Endothelial cell of umbilical vein (primary cell): Measurements from ENCODE around the gene MTFMT. TPM values are rescaled to one million over a fixed set of nuclear protein-coding genes. Genes with fewer than 3 reads are reported as not detected.

Experiments used
- BruUV-seq: library from RNA; stranded (reverse); fragments of 400-500 nt; replicated peaks from 2 replicates; lab custom pipeline; 2021; lab: Mats Ljungman, UMichigan
- CTCF ChIA-PET: fragments of 300-600, 350-600 bp; sonication (Branson Sonifier 250); formaldehyde crosslinking; loops from one replicate; lab custom pipeline; 2021; ENCODE audit warnings: antibody characterized with exemption, inconsistent platforms; lab: Charles Lee
- POLR2A ChIA-PET: fragments of 300-600, 350-600 bp; sonication (Branson Sonifier 250); formaldehyde crosslinking; loops from one replicate; lab custom pipeline; 2021; ENCODE audit warnings: antibody characterized with exemption, inconsistent platforms; lab: Charles Lee
- DNase-seq: peaks from one replicate; pipeline ENCODE4 v3.0.0-alpha.2; 2011; ENCODE audit warnings: low read depth, low spot score
- FAIRE-seq: peaks from 2 replicates; lab custom pipeline; 2011; peaks lifted over from hg19 to GRCh38; lab: Jason Lieb, UNC
- H2AFZ ChIP-seq: 2 replicates; pipeline ENCODE4 v1.6.0; 2012; ENCODE audit warnings: low read depth, low read length, control low read depth, inconsistent platforms
- H3K27ac ChIP-seq: 2 replicates; pipeline ENCODE4 v1.5.1; 2011; ENCODE audit warnings: low read depth, mild to moderate bottlenecking, control low read depth, low read length, moderate library complexity; ENCODE audit not compliant: insufficient read depth
- H3K27me3 ChIP-seq, 2 experiments: 2 replicates each; pipeline versions ENCODE4 v1.6.0 to v1.6.1; 2011; ENCODE audit warnings: low read length in 2 of 2, mixed read lengths in 1 of 2; ENCODE audit not compliant: control insufficient read depth in 2 of 2, insufficient read depth in 2 of 2
- H3K36me3 ChIP-seq, 2 experiments: 2 replicates in 1 of 2; 3 replicates in 1 of 2; pipeline ENCODE4 v1.5.1; 2011; ENCODE audit warnings: low read length in 2 of 2, mild to moderate bottlenecking in 1 of 2, moderate library complexity in 1 of 2; ENCODE audit not compliant: control insufficient read depth in 2 of 2, insufficient read depth in 2 of 2; ENCODE audit errors: extremely low read depth in 1 of 2
- H3K4me1 ChIP-seq: 3 replicates; pipeline ENCODE4 v1.5.1; 2011; ENCODE audit warnings: mild to moderate bottlenecking, low read length; ENCODE audit not compliant: control insufficient read depth, insufficient read depth; ENCODE audit errors: extremely low read depth
- H3K4me2 ChIP-seq: 2 replicates; pipeline ENCODE4 v1.6.1; 2011; ENCODE audit warnings: low read length, control low read depth, mixed read lengths; ENCODE audit not compliant: insufficient read depth
- H3K4me3 ChIP-seq, 3 experiments: fragments of 200-600 bp in 1 of 3; sonication (generic), shearing (Covaris generic) in 1 of 3; replicated peaks in 1 of 3; 2 replicates each; pipeline ENCODE4 v1.5.1; 2011 to 2016; ENCODE audit warnings: control low read depth in 3 of 3, low read length in 3 of 3, mild to moderate bottlenecking in 2 of 3, inconsistent platforms in 1 of 3, low read depth in 1 of 3, moderate library complexity in 1 of 3; ENCODE audit not compliant: insufficient read depth in 1 of 3
- H3K79me2 ChIP-seq: 2 replicates; pipeline ENCODE4 v1.6.0; 2012; ENCODE audit warnings: low read length, inconsistent platforms; ENCODE audit not compliant: control insufficient read depth, insufficient read depth
- H3K9ac ChIP-seq: replicated peaks from 2 replicates; pipeline ENCODE3; 2011; ENCODE audit warnings: low read length, control low read depth; ENCODE audit not compliant: insufficient read depth; ENCODE audit errors: extremely low read depth
- H3K9me1 ChIP-seq: replicated peaks from 3 replicates; pipeline ENCODE4 v1.6.0; 2011; ENCODE audit warnings: mild to moderate bottlenecking, low read length; ENCODE audit not compliant: control insufficient read depth, insufficient read depth; ENCODE audit errors: extremely low read depth
- H3K9me3 ChIP-seq: replicated peaks from 2 replicates; pipeline ENCODE4 v1.5.1; 2012; ENCODE audit warnings: low read length, inconsistent platforms; ENCODE audit not compliant: control insufficient read depth, insufficient read depth
- H4K20me1 ChIP-seq: replicated peaks from 2 replicates; pipeline ENCODE3; 2011; ENCODE audit warnings: mild to moderate bottlenecking, low read length; ENCODE audit not compliant: control insufficient read depth, insufficient read depth; ENCODE audit errors: extremely low read depth
- EZH2 ChIP-seq: IDR thresholded peaks from 2 replicates; pipeline ENCODE4 v1.6.1; 2012; ENCODE audit warnings: borderline replicate concordance, low read depth, mild to moderate bottlenecking, moderate library complexity, low read length, inconsistent platforms; ENCODE audit not compliant: severe bottlenecking
- FOS ChIP-seq: IDR thresholded peaks from 2 replicates; pipeline ENCODE4 v1.6.1; 2011; ENCODE audit warnings: mild to moderate bottlenecking, low read length, moderate library complexity, borderline replicate concordance; ENCODE audit not compliant: insufficient read depth
- GATA2 ChIP-seq: IDR thresholded peaks from 2 replicates; pipeline ENCODE4 v1.7.0; 2011; ENCODE audit warnings: low read depth, mild to moderate bottlenecking, moderate library complexity, mixed read lengths, low read length; ENCODE audit not compliant: insufficient read length, insufficient read depth
- JUN ChIP-seq: IDR thresholded peaks from 2 replicates; pipeline ENCODE4 v1.6.1; 2011; ENCODE audit warnings: borderline replicate concordance, low read depth; ENCODE audit not compliant: insufficient read length, insufficient read depth
- MYC ChIP-seq: IDR thresholded peaks from one replicate; pipeline ENCODE4 v1.6.1; 2011; ENCODE audit warnings: mild to moderate bottlenecking, low read depth, low read length
- POLR2A ChIP-seq: IDR thresholded peaks from 2 replicates; pipeline ENCODE4 v1.6.1; 2012; ENCODE audit warnings: low read depth, mild to moderate bottlenecking, control low read depth, low read length
- POLR2AphosphoS5 ChIP-seq: IDR thresholded peaks from 2 replicates; pipeline ENCODE4 v1.6.1; 2012; ENCODE audit warnings: low read depth, mild to moderate bottlenecking, control low read depth, low read length, moderate library complexity; ENCODE audit not compliant: insufficient read depth
- dilution Hi-C: fragments of 300-500 bp; cut with MboI; formaldehyde crosslinking; loops from one replicate; pipeline ENCODE4 v1.15.0; 2019; ENCODE audit warnings: low sequenced_read_pairs; ENCODE audit not compliant: extremely low pct_ligation_motif_present
- intact Hi-C: fragments of 100-400 bp; cut with micrococcal nuclease; formaldehyde crosslinking; loops from one replicate; pipeline ENCODE4 v1.10.0; 2022
- polyA plus RNA-seq, 4 experiments: library from polyadenylated mRNA; depleted of rRNA in 3 of 4; stranded (reverse) in 3 of 4; unstranded in 1 of 4; fragments of >200 nt; gene quantifications; 2 replicates each; pipeline versions ENCODE4 v1.2.1 to v1.2.3, GENCODE V29; 2011 to 2012; ENCODE audit warnings: missing spikeins in 1 of 4
- total RNA-seq: library from RNA; stranded (reverse); gene quantifications from 2 replicates; pipeline ENCODE4 v1.2.3, GENCODE V29; 2021
- TF ChIP-seq, protein P1 (sequence below): IDR thresholded peaks from 2 replicates; pipeline ENCODE4 v1.6.1; 2011; ENCODE audit not compliant: insufficient read depth, insufficient read length
- TF ChIP-seq, protein P2 (sequence below), 2 donors: IDR thresholded peaks; 1 replicate in 1 of 2; 2 replicates in 1 of 2; pipeline ENCODE4 v1.5.1; 2011; ENCODE audit warnings: low read length in 2 of 2, mild to moderate bottlenecking in 2 of 2, moderate library complexity in 2 of 2, control low read depth in 1 of 2, inconsistent platforms in 1 of 2, low read depth in 1 of 2; ENCODE audit not compliant: insufficient read depth in 1 of 2; ENCODE audit errors: extremely low read depth in 1 of 2

Gene MTFMT
- total and polyA plus RNA-seq, 2 donors (not counting 3 experiments of a cell fraction or from before 2014, with no cell fraction given): 7.5 to 20.4 TPM

DNA sequence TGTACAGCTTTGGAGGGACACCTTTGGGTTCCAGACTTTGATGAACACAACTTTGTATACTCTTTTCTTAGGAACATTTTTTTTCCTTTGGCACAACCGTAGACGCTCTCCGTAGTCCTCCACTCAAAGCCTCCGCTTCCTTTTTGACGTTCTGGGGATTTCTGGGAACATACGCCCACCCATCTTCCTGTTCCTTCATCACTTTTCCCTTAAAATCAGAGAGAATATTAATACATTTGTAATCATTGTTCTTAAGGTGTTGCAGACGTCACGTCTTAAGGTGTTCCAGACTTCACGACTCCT, 39.3 kb downstream of the MTFMT start:
- Histone ChIP-seq H3K4me1 (peaks cover 24% of the 10 kb centered on the region), H3K9ac (peak overlapping the region; percentile 97), H3K9me3 (no peaks in the 10 kb centered on the region), H3K9me1 (no peaks in the 10 kb centered on the region), H3K27ac (peak overlapping the region; percentile 97), H3K4me2 (peak overlapping the region; percentile 99), H4K20me1 (no peaks in the 10 kb centered on the region), H3K27me3 (no peaks in the 10 kb centered on the region), H3K36me3 (no peaks in the 10 kb centered on the region), H3K4me3 (peak overlapping the region; percentile 93 to 99 (median 94)), H3K79me2 (peaks cover 22% of the 10 kb centered on the region), H2AFZ (peak overlapping the region; percentile 99)
- intact Hi-C loops (loop anchor here (2.0 kb wide), 1 partner anchor 39 kb away; the partner anchor contains the start of gene MTFMT), dilution Hi-C loops (no loop called here)
- ChIA-PET POLR2A (interaction anchor here (0.6 kb wide), 1 partner anchor 22 kb away, joined by 14 read pairs; no protein-coding TSS in a partner anchor), CTCF (no interaction called here)
- FAIRE-seq (no peak), DNase-seq (no peak)
- TSS peak; percentile 93 for BruUV-seq
- TF ChIP-seq FOS: no peak
- no peak for TF ChIP-seq EZH2
- TF ChIP-seq, protein P1, sequence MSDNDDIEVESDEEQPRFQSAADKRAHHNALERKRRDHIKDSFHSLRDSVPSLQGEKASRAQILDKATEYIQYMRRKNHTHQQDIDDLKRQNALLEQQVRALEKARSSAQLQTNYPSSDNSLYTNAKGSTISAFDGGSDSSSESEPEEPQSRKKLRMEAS: no peak
- no peak for TF ChIP-seq GATA2
- no peak for TF ChIP-seq POLR2AphosphoS5
- TF ChIP-seq MYC: no peak
- TF ChIP-seq JUN: no peak
- TF ChIP-seq, protein P2, sequence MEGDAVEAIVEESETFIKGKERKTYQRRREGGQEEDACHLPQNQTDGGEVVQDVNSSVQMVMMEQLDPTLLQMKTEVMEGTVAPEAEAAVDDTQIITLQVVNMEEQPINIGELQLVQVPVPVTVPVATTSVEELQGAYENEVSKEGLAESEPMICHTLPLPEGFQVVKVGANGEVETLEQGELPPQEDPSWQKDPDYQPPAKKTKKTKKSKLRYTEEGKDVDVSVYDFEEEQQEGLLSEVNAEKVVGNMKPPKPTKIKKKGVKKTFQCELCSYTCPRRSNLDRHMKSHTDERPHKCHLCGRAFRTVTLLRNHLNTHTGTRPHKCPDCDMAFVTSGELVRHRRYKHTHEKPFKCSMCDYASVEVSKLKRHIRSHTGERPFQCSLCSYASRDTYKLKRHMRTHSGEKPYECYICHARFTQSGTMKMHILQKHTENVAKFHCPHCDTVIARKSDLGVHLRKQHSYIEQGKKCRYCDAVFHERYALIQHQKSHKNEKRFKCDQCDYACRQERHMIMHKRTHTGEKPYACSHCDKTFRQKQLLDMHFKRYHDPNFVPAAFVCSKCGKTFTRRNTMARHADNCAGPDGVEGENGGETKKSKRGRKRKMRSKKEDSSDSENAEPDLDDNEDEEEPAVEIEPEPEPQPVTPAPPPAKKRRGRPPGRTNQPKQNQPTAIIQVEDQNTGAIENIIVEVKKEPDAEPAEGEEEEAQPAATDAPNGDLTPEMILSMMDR (IDR thresholded peaks at IDR 0.05; ENCODE audit: extremely low read depth in 1 of 2, insufficient read depth in 1 of 2, low read depth in 1 of 2, low read length in 2 of 2): no peak
- TF ChIP-seq POLR2A: no peak
